Nephron (organoid): ENCODE results near the gene ZIC2.
A peak's percentile ranks its signal among the peaks of the same experiment; 100 is the strongest.

ENCODE experiments used
- H3K27ac Mint-ChIP-seq, 3 experiments: 2 replicates each; pipeline ENCODE4 v1.8.0; 2020; ENCODE audit warnings: mixed read lengths in 3 of 3, mild to moderate bottlenecking in 2 of 3, moderate library complexity in 1 of 3
- H3K27me3 Mint-ChIP-seq: 2 replicates; pipeline ENCODE4 v1.8.0; 2021; ENCODE audit warnings: low read depth, mild to moderate bottlenecking, moderate library complexity, mixed read lengths
- H3K36me3 Mint-ChIP-seq: 2 replicates; pipeline ENCODE4 v1.8.0; 2020; ENCODE audit warnings: low read depth, mixed read lengths
- H3K4me1 Mint-ChIP-seq: 2 replicates; pipeline ENCODE4 v1.8.0; 2020; ENCODE audit warnings: mixed read lengths
- H3K4me3 Mint-ChIP-seq, 3 experiments: 2 replicates each; pipeline ENCODE4 v1.8.0; 2020; ENCODE audit warnings: mild to moderate bottlenecking in 3 of 3, mixed read lengths in 3 of 3, moderate library complexity in 2 of 3
- H3K9me3 Mint-ChIP-seq: 2 replicates; pipeline ENCODE4 v1.8.0; 2020; ENCODE audit warnings: mixed read lengths
- TF ChIP-seq, protein P1 (sequence below), 3 experiments: fragments of 200-600 bp; sonication (generic); IDR thresholded peaks; one replicate each; pipeline ENCODE4 v1.5.0; 2021; ENCODE audit warnings: antibody characterized with exemption in 3 of 3; ENCODE audit not compliant: unreplicated experiment in 3 of 3

The ZIC2 gene

DNA sequence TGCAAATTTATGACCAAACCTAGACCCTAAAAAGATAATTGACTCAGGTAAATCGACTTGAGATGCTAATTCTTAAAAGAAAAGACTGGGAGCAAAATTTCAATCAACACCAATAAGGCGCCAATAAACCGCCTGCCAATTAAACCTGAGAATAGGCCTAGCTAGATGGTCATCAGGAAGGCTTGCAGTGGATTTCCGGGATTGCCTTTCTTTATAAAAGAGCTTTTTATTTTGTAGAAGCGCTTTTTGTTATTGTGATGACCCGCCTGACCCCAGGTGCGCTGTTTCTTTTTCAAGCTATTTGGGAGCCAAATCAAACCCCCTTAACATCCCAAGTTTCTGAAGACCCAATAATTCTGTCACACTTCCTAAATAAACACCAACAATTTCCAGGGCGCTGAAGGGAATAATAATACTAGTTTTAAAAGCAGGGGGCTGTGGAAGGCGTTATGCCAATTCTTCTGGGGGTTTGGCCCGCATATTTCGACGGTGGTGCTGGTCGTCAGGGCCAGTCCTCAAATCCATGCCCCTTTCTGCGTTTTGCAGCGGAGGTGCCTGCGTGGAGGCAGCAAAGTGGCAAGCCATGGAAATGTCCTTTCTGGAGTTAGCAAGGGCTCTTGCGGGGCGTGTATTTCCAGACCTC, 7.2 kb upstream of the ZIC2 start:
- Mint-ChIP-seq H3K27me3 (peaks cover 91% of the 10 kb centered on the region), H3K4me3 (no peak overlapping the region), H3K27ac (no peak overlapping the region), H3K4me1 (peaks cover 15% of the 10 kb centered on the region), H3K36me3 (no peaks in the 10 kb centered on the region), H3K9me3 (no peaks in the 10 kb centered on the region)
- TF ChIP-seq, protein P1, sequence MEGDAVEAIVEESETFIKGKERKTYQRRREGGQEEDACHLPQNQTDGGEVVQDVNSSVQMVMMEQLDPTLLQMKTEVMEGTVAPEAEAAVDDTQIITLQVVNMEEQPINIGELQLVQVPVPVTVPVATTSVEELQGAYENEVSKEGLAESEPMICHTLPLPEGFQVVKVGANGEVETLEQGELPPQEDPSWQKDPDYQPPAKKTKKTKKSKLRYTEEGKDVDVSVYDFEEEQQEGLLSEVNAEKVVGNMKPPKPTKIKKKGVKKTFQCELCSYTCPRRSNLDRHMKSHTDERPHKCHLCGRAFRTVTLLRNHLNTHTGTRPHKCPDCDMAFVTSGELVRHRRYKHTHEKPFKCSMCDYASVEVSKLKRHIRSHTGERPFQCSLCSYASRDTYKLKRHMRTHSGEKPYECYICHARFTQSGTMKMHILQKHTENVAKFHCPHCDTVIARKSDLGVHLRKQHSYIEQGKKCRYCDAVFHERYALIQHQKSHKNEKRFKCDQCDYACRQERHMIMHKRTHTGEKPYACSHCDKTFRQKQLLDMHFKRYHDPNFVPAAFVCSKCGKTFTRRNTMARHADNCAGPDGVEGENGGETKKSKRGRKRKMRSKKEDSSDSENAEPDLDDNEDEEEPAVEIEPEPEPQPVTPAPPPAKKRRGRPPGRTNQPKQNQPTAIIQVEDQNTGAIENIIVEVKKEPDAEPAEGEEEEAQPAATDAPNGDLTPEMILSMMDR (IDR thresholded peaks at IDR 0.05; ENCODE audit: unreplicated experiment in 3 of 3) = no peak

DNA sequence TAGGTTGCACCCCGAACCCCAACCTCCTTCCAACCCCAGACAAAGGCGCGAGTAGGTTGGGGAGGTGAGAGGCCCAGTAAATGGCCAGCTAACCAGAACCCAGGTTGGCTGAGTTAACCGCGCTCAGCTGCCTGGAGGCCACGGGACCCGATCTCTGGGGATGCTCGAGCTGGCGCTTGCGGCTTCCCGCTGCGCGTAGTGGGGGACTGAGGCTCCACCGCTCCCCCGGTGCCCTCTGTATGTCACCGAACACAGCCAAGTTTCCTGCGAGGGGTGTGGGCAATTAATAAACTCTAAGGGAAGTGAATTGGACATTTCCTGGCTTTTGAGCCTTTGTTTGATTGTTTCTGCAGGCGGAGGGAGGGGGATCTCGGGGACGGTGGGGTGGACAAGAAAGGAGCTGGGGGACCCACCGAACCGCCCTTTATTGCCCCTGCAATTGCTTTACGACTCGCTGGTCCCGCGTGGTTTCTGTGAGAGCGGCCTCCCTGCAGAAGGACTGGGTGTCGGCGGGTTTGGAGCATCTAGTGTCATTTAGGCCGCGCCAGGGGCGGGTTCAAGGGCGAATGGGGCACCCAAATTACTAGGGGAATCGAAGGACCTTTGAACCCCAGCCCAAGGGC, 6.5 kb upstream of the ZIC2 start:
- TF ChIP-seq, protein P1 (IDR thresholded peaks at IDR 0.05; ENCODE audit: unreplicated experiment in 3 of 3) = no peak
- H3K4me3 Mint-ChIP-seq = no peak overlapping the region
- no peaks in the 10 kb centered on the region for H3K36me3 Mint-ChIP-seq
- H3K27me3 Mint-ChIP-seq = peaks cover 90% of the 10 kb centered on the region
- H3K27ac Mint-ChIP-seq = no peak overlapping the region
- H3K9me3 Mint-ChIP-seq = no peaks in the 10 kb centered on the region
- peaks cover 11% of the 10 kb centered on the region for H3K4me1 Mint-ChIP-seq

DNA sequence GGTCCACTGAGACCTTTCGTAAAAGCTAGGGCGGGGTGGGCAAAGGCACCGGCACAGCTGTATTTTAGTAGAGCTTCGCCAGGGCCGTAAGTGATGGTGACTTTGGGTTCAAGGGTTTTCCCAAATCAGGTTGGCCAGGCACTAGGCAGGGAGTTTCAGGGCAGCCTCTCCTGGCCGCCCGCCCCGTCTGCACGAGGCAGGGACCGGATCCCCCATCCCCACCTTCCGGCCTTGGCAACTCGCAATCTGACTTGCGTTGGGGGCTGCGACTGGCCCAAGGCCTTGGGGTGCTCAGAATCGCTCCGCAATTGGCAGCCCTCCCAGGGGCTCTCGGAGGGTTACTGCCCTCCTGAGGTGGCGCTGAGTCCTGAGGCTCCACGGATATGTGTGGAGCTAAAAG, 6.0 kb upstream of the ZIC2 start:
- Mint-ChIP-seq H3K27ac (no peak overlapping the region), H3K9me3 (no peaks in the 10 kb centered on the region), H3K27me3 (peaks cover 88% of the 10 kb centered on the region), H3K4me1 (peaks cover 10% of the 10 kb centered on the region), H3K36me3 (no peaks in the 10 kb centered on the region), H3K4me3 (no peak overlapping the region)
- TF ChIP-seq, protein P1 (IDR thresholded peaks at IDR 0.05; ENCODE audit: unreplicated experiment in 3 of 3) = no peak

DNA sequence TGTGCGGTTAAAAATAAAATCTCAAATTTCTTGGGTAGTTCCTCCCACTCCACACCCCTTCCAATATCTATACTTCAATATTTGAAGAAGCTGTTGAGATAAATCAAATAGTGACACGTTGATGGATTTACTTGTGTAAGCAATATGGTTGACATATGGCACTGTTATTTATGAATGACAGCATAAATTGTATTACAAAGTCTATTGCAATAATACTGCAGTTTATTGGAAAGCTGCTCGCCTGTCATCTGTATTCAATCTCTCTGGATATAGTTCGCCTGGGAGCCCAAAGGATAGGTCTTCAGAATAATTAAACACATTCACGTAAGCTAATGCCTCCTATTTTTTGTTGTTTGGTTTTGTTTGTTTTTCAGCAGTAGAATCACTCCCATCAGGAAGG, 5.0 kb upstream of the ZIC2 start:
- TF ChIP-seq, protein P1 (IDR thresholded peaks at IDR 0.05; ENCODE audit: unreplicated experiment in 3 of 3) = no peak
- H3K27me3 Mint-ChIP-seq = peaks cover 89% of the 10 kb centered on the region
- H3K4me3 Mint-ChIP-seq = peak overlapping the region in 1 of 3 experiments; percentile 18
- H3K9me3 Mint-ChIP-seq = no peaks in the 10 kb centered on the region
- H3K36me3 Mint-ChIP-seq = no peaks in the 10 kb centered on the region
- peaks cover 7% of the 10 kb centered on the region for H3K4me1 Mint-ChIP-seq
- H3K27ac Mint-ChIP-seq = no peak overlapping the region

DNA sequence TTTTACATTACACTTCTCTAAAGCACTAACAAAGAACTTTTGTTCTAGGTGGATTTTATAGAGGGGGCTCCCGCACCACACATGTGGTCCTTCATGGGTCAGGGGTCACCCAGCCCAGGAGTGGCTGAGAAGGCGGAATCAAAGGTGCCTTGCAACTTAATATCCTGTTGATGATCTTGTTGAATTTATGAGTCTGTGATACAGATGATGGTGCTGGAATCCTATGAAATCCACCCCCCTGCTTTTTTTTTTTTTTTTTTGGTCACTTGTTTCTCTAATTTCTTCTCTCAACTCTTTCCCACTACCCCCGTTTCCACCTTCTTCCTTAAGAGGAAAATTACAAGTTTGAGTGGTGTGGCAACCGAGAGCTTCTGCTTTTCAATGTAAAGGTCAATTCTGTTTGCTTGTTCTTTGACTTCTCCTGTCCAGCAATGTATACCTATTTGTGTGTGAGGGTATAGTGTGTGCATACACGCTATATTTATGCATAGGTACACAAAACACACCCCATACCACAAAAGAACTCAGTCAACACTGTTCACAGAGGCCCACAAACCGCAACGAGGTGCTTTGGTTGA, 4.2 kb upstream of the ZIC2 start:
- Mint-ChIP-seq H3K27me3 (peaks cover 82% of the 10 kb centered on the region), H3K9me3 (no peaks in the 10 kb centered on the region), H3K4me3 (peak overlapping the region in 2 of 3 experiments; percentile 40 to 53), H3K27ac (no peak overlapping the region), H3K4me1 (peaks cover 4% of the 10 kb centered on the region), H3K36me3 (no peaks in the 10 kb centered on the region)
- TF ChIP-seq, protein P1 (IDR thresholded peaks at IDR 0.05; ENCODE audit: unreplicated experiment in 3 of 3) = no peak
